Neural cell (in vitro differentiated cells): ENCODE data around the gene ITGB5. TPM values are rescaled to one million over a fixed set of nuclear protein-coding genes. Genes with fewer than 3 reads are reported as not detected.

ENCODE experiments used
- H2AFZ ChIP-seq: fragments of 200-600, 300-800 bp; sonication (generic), shearing (Covaris generic); 2 replicates; pipeline ENCODE4 v1.6.0; 2014; ENCODE audit warnings: low read depth, mild to moderate bottlenecking, antibody characterized with exemption, low read length, moderate library complexity
- H3F3A ChIP-seq: fragments of 200-600 bp; shearing (Covaris generic); 2 replicates; pipeline ENCODE4 v1.6.1; 2016; ENCODE audit warnings: mild to moderate bottlenecking, moderate library complexity, mixed read lengths, antibody characterized with exemption, low read length; ENCODE audit not compliant: insufficient read depth, poor library complexity, severe bottlenecking
- H3K27ac ChIP-seq: fragments of 200-600, 300-800 bp; sonication (generic), shearing (Covaris generic); 2 replicates; pipeline ENCODE4 v1.5.1; 2014; ENCODE audit warnings: mild to moderate bottlenecking, low read length, moderate library complexity
- H3K27me3 ChIP-seq: fragments of 300-800, 200-600 bp; sonication (generic), shearing (Covaris generic); 2 replicates; pipeline ENCODE4 v1.6.0; 2014; ENCODE audit warnings: mild to moderate bottlenecking, low read depth, low read length, moderate library complexity; ENCODE audit not compliant: insufficient read depth
- H3K36me3 ChIP-seq: fragments of 300-800, 200-600 bp; sonication (generic), shearing (Covaris generic); 2 replicates; pipeline ENCODE4 v1.5.1; 2014; ENCODE audit warnings: mild to moderate bottlenecking, antibody characterized with exemption, low read length, moderate library complexity; ENCODE audit not compliant: insufficient read depth
- H3K4me2 ChIP-seq: fragments of 300-800, 200-600 bp; sonication (generic), shearing (Covaris generic); 2 replicates; pipeline ENCODE4 v1.6.0; 2014; ENCODE audit warnings: mild to moderate bottlenecking, low read length
- H3K4me3 ChIP-seq: fragments of 300-800, 200-600 bp; sonication (generic), shearing (Covaris generic); 2 replicates; pipeline ENCODE4 v1.5.1; 2014; ENCODE audit warnings: mild to moderate bottlenecking, low read length, moderate library complexity
- H3K79me2 ChIP-seq: fragments of 200-600 bp; shearing (Covaris generic); replicated peaks from 2 replicates; pipeline ENCODE4 v1.6.0; 2014; ENCODE audit warnings: mild to moderate bottlenecking, low read length, moderate library complexity; ENCODE audit not compliant: insufficient read depth
- H3K9ac ChIP-seq: fragments of 300-800, 200-600 bp; sonication (generic), shearing (Covaris generic); 2 replicates; pipeline ENCODE4 v1.6.1; 2016; ENCODE audit warnings: mild to moderate bottlenecking, low read length, mixed read lengths
- H3K9me2 ChIP-seq: fragments of 200-600 bp; shearing (Covaris generic); 2 replicates; pipeline ENCODE4 v1.6.1; 2016; ENCODE audit warnings: mild to moderate bottlenecking, low read length, mixed read lengths; ENCODE audit not compliant: insufficient read depth
- H3K9me3 ChIP-seq: fragments of 200-600, 300-800 bp; sonication (generic), shearing (Covaris generic); 2 replicates; pipeline ENCODE4 v1.6.1; 2016; ENCODE audit warnings: mild to moderate bottlenecking, mixed run types, low read length, moderate library complexity, mixed read lengths
- H4K20me1 ChIP-seq: fragments of 200-600 bp; shearing (Covaris generic); 2 replicates; pipeline ENCODE4 v1.6.1; 2016; ENCODE audit warnings: mild to moderate bottlenecking, mixed run types; ENCODE audit not compliant: insufficient read depth
- EP300 ChIP-seq: fragments of 450-650 bp; conservative IDR thresholded peaks from 2 replicates; pipeline ENCODE4 v1.6.1; 2014; ENCODE audit warnings: antibody characterized with exemption, mild to moderate bottlenecking, moderate library complexity; ENCODE audit not compliant: poor library complexity, severe bottlenecking
- EZH2 ChIP-seq: fragments of 200-600, 300-800 bp; shearing (Covaris generic), sonication (generic); IDR thresholded peaks from 2 replicates; pipeline ENCODE4 v1.6.1; 2014; ENCODE audit warnings: antibody characterized with exemption, low read length, borderline replicate concordance, mild to moderate bottlenecking; ENCODE audit not compliant: insufficient read depth, poor library complexity, severe bottlenecking
- MXI1 ChIP-seq: fragments of 450-650 bp; conservative IDR thresholded peaks from 2 replicates; pipeline ENCODE4 v1.6.1; 2014; ENCODE audit warnings: antibody characterized with exemption, mild to moderate bottlenecking; ENCODE audit not compliant: poor library complexity, severe bottlenecking
- POLR2AphosphoS5 ChIP-seq: IDR thresholded peaks from 2 replicates; pipeline ENCODE4 v1.6.1; 2012
- RAD21 ChIP-seq: fragments of 450-650 bp; conservative IDR thresholded peaks from 2 replicates; pipeline ENCODE4 v1.6.1; 2014; ENCODE audit warnings: antibody characterized with exemption, mild to moderate bottlenecking, moderate library complexity
- SMC3 ChIP-seq: fragments of 450-650 bp; conservative IDR thresholded peaks from 2 replicates; pipeline ENCODE4 v1.6.1; 2014; ENCODE audit warnings: antibody characterized with exemption, mild to moderate bottlenecking, moderate library complexity; ENCODE audit not compliant: poor library complexity
- TAF1 ChIP-seq: IDR thresholded peaks from 2 replicates; pipeline ENCODE4 v1.6.1; 2012; ENCODE audit warnings: low read depth
- polyA plus RNA-seq: library from polyadenylated mRNA; depleted of rRNA; stranded (reverse); fragments of >200 nt; gene quantifications from 2 replicates; pipeline ENCODE4 v1.2.3, GENCODE V29; 2014
- TF ChIP-seq, protein P1 (sequence below): IDR thresholded peaks from 2 replicates; pipeline ENCODE4 v1.6.1; 2012; ENCODE audit warnings: borderline replicate concordance
- TF ChIP-seq, protein P2 (sequence below): fragments of 450-650 bp; IDR thresholded peaks from 2 replicates; pipeline ENCODE4 v1.5.1; 2014; ENCODE audit warnings: antibody characterized with exemption, mild to moderate bottlenecking, moderate library complexity; ENCODE audit not compliant: poor library complexity, severe bottlenecking

Gene ITGB5
- polyA plus RNA-seq, 1 donor from 2014 or later = 1.2 TPM

DNA sequence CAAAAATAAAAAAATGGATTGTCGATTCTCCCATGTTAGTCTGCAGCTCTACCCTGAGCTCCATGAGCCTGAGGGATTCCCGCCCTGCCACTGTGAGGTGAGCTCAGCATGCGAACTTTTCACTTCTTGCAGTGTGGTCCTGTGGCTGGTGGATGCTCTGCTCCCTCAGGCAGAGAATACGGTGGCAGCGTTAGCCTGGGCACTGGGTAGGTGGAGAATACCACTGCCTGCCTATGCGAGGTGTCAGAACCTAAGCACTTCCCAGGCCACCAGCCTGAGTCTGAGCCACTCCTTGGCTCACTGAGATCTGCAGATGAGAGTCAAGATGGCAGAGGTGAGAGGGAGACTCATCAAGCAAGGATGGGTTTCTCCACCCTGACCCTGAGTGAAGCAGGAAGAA lies 70.1 kb downstream of the ITGB5 start:
- TF ChIP-seq, protein P1, sequence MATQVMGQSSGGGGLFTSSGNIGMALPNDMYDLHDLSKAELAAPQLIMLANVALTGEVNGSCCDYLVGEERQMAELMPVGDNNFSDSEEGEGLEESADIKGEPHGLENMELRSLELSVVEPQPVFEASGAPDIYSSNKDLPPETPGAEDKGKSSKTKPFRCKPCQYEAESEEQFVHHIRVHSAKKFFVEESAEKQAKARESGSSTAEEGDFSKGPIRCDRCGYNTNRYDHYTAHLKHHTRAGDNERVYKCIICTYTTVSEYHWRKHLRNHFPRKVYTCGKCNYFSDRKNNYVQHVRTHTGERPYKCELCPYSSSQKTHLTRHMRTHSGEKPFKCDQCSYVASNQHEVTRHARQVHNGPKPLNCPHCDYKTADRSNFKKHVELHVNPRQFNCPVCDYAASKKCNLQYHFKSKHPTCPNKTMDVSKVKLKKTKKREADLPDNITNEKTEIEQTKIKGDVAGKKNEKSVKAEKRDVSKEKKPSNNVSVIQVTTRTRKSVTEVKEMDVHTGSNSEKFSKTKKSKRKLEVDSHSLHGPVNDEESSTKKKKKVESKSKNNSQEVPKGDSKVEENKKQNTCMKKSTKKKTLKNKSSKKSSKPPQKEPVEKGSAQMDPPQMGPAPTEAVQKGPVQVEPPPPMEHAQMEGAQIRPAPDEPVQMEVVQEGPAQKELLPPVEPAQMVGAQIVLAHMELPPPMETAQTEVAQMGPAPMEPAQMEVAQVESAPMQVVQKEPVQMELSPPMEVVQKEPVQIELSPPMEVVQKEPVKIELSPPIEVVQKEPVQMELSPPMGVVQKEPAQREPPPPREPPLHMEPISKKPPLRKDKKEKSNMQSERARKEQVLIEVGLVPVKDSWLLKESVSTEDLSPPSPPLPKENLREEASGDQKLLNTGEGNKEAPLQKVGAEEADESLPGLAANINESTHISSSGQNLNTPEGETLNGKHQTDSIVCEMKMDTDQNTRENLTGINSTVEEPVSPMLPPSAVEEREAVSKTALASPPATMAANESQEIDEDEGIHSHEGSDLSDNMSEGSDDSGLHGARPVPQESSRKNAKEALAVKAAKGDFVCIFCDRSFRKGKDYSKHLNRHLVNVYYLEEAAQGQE = no peak
- no peak for TF ChIP-seq EP300
- TF ChIP-seq, protein P2, sequence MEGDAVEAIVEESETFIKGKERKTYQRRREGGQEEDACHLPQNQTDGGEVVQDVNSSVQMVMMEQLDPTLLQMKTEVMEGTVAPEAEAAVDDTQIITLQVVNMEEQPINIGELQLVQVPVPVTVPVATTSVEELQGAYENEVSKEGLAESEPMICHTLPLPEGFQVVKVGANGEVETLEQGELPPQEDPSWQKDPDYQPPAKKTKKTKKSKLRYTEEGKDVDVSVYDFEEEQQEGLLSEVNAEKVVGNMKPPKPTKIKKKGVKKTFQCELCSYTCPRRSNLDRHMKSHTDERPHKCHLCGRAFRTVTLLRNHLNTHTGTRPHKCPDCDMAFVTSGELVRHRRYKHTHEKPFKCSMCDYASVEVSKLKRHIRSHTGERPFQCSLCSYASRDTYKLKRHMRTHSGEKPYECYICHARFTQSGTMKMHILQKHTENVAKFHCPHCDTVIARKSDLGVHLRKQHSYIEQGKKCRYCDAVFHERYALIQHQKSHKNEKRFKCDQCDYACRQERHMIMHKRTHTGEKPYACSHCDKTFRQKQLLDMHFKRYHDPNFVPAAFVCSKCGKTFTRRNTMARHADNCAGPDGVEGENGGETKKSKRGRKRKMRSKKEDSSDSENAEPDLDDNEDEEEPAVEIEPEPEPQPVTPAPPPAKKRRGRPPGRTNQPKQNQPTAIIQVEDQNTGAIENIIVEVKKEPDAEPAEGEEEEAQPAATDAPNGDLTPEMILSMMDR = no peak
- no peak for TF ChIP-seq SMC3
- no peak for TF ChIP-seq EZH2
- H4K20me1 ChIP-seq = no peaks in the 10 kb centered on the region
- no peaks in the 10 kb centered on the region for H3F3A ChIP-seq
- H3K4me3 ChIP-seq = no peak overlapping the region
- H3K79me2 ChIP-seq = no peaks in the 10 kb centered on the region
- no peaks in the 10 kb centered on the region for H3K9me2 ChIP-seq
- no peak overlapping the region for H3K4me2 ChIP-seq
- H3K9me3 ChIP-seq = no peaks in the 10 kb centered on the region
- no peaks in the 10 kb centered on the region for H3K27me3 ChIP-seq
- no peak overlapping the region for H3K9ac ChIP-seq
- H3K27ac ChIP-seq = no peak overlapping the region
- no peaks in the 10 kb centered on the region for H3K36me3 ChIP-seq
- no peak overlapping the region for H2AFZ ChIP-seq

- H3K9ac ChIP-seq = no peak overlapping the region
- no peak overlapping the region for H2AFZ ChIP-seq
- H3K36me3 ChIP-seq = no peaks in the 10 kb centered on the region
- no peak overlapping the region for H3K4me3 ChIP-seq
- no peaks in the 10 kb centered on the region for H3K79me2 ChIP-seq
- no peaks in the 10 kb centered on the region for H3K9me2 ChIP-seq
- H3K27ac ChIP-seq = no peak overlapping the region
- H3F3A ChIP-seq = no peaks in the 10 kb centered on the region
- H3K9me3 ChIP-seq = no peaks in the 10 kb centered on the region
- no peak for TF ChIP-seq EZH2
- TF ChIP-seq, protein P2 = no peak
- TF ChIP-seq MXI1 = no peak
- TF ChIP-seq EP300 = no peak
- TF ChIP-seq, protein P1 = no peak
- TF ChIP-seq RAD21 = no peak
- no peak for TF ChIP-seq TAF1
- no peak for TF ChIP-seq SMC3
- TF ChIP-seq POLR2AphosphoS5 = no peak
- H4K20me1 ChIP-seq = no peaks in the 10 kb centered on the region
- H3K4me2 ChIP-seq = no peak overlapping the region
- H3K27me3 ChIP-seq = no peaks in the 10 kb centered on the region
Measured at GRCh38 chr3:124816206-124816605, 71.0 kb downstream of the ITGB5 start.
